Neural progenitor cell (in vitro differentiated cells): ENCODE measurements around the gene RCOR1. TPM values are rescaled to one million over a fixed set of nuclear protein-coding genes. Genes with fewer than 3 reads are reported as not detected.

Experiments
- DNase-seq: peaks from one replicate; pipeline ENCODE4 v3.0.0-alpha.2; 2016; ENCODE audit warnings: low spot score
- H2AFZ ChIP-seq: fragments of 200-600 bp; sonication (generic); replicated peaks from 2 replicates; pipeline ENCODE4 v1.6.1; 2016; ENCODE audit warnings: antibody characterized with exemption
- H3F3A ChIP-seq: fragments of 200-600 bp; sonication (generic); 2 replicates; pipeline ENCODE4 v1.6.1; 2016; ENCODE audit warnings: antibody characterized with exemption, low read depth
- H3K27ac ChIP-seq: fragments of 200-600 bp; sonication (generic); 2 replicates; pipeline ENCODE4 v1.5.1; 2016; ENCODE audit warnings: mild to moderate bottlenecking
- H3K27me3 ChIP-seq: fragments of 200-600 bp; sonication (generic); 2 replicates; pipeline ENCODE4 v1.6.1; 2016; ENCODE audit warnings: mild to moderate bottlenecking, moderate library complexity
- H3K36me3 ChIP-seq: fragments of 200-600 bp; sonication (generic); 2 replicates; pipeline ENCODE4 v1.5.1; 2016
- H3K4me1 ChIP-seq: fragments of 200-600 bp; sonication (generic); 2 replicates; pipeline ENCODE4 v1.6.1; 2016; ENCODE audit warnings: mixed run types
- H3K4me2 ChIP-seq: fragments of 200-600 bp; sonication (generic); 2 replicates; pipeline ENCODE4 v1.6.1; 2016
- H3K4me3 ChIP-seq: fragments of 200-600 bp; sonication (generic); 2 replicates; pipeline ENCODE4 v1.5.1; 2016
- H3K79me2 ChIP-seq: fragments of 200-600 bp; sonication (generic); 2 replicates; pipeline ENCODE4 v1.6.1; 2016; ENCODE audit warnings: low read depth
- H3K9ac ChIP-seq: fragments of 200-600 bp; sonication (generic); 2 replicates; pipeline ENCODE4 v1.6.1; 2016
- H3K9me3 ChIP-seq: fragments of 200-600 bp; sonication (generic); 2 replicates; pipeline ENCODE4 v1.5.1; 2016; ENCODE audit warnings: low read depth
- H4K20me1 ChIP-seq: fragments of 200-600 bp; sonication (generic); 2 replicates; pipeline ENCODE4 v1.6.1; 2016; ENCODE audit warnings: low read depth
- H3K27ac Mint-ChIP-seq: 3 replicates; pipeline ENCODE4 v1.8.0; 2021; ENCODE audit warnings: mixed read lengths
- H3K27me3 Mint-ChIP-seq: 2 replicates; pipeline ENCODE4 v1.8.0; 2022; ENCODE audit warnings: low read depth, mild to moderate bottlenecking, inconsistent platforms, moderate library complexity, mixed read lengths; ENCODE audit not compliant: insufficient read depth
- H3K36me3 Mint-ChIP-seq: 3 replicates; pipeline ENCODE4 v1.8.0; 2021; ENCODE audit warnings: mixed read lengths
- H3K4me1 Mint-ChIP-seq: 3 replicates; pipeline ENCODE4 v1.8.0; 2021; ENCODE audit warnings: mixed read lengths
- H3K4me3 Mint-ChIP-seq: 3 replicates; pipeline ENCODE4 v1.8.0; 2021; ENCODE audit warnings: mild to moderate bottlenecking, moderate library complexity, mixed read lengths
- H3K9me3 Mint-ChIP-seq: 3 replicates; pipeline ENCODE4 v1.8.0; 2020; ENCODE audit warnings: mixed read lengths
- EZH2 ChIP-seq: fragments of 200-600 bp; sonication (generic); IDR thresholded peaks from 2 replicates; pipeline ENCODE4 v1.6.1; 2017; ENCODE audit warnings: antibody characterized with exemption, mild to moderate bottlenecking, moderate library complexity
- EZH2phosphoT487 ChIP-seq: fragments of 200-600 bp; sonication (generic); IDR thresholded peaks from 2 replicates; pipeline ENCODE4 v1.6.1; 2017; ENCODE audit warnings: antibody characterized with exemption
- total RNA-seq: library from RNA; depleted of rRNA; stranded (reverse); fragments of >200 nt; gene quantifications from 2 replicates; pipeline ENCODE4 v1.2.3, GENCODE V29; 2015; ENCODE audit warnings: low replicate concordance
- TF ChIP-seq, protein P1 (sequence below): fragments of 200-600 bp; sonication (generic); IDR thresholded peaks from 2 replicates; pipeline ENCODE4 v1.5.1; 2017; ENCODE audit warnings: antibody characterized with exemption, mild to moderate bottlenecking

Gene RCOR1
- total RNA-seq, 1 donor from 2014 or later = 33.7 TPM

DNA sequence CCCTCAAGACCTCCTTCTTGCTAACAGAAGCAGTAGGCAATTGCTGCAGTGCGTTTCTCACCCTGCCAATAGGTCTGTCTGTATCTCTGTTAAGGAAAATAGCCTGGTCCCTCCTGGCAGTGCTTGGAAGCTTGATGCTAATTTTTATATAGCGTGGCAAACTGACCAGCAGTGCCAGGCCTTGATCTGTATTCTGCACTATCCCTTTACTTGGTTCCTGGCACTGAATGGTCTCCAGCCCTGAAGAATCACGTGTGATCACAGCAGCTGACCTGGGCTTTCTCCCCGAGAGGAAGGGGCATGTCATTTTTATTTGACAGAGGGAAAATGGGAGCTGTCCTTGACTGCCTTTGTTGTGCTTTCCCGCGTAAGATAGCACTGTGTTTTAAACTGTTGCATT lies 136.1 kb downstream of the RCOR1 start:
- no peak overlapping the region for H3K4me2 ChIP-seq
- H3K9me3 ChIP-seq = no peaks in the 10 kb centered on the region
- H3K4me1 Mint-ChIP-seq = peaks cover 2% of the 10 kb centered on the region
- H3K9ac ChIP-seq = no peak overlapping the region
- H3K36me3 Mint-ChIP-seq = peaks cover 37% of the 10 kb centered on the region
- H3K36me3 ChIP-seq = peaks cover 4% of the 10 kb centered on the region
- H3F3A ChIP-seq = no peaks in the 10 kb centered on the region
- no peak overlapping the region for H3K27ac Mint-ChIP-seq
- peaks cover 3% of the 10 kb centered on the region for H3K27me3 Mint-ChIP-seq
- no peak overlapping the region for H2AFZ ChIP-seq
- H3K4me3 Mint-ChIP-seq = no peak overlapping the region
- H3K4me3 ChIP-seq = no peak overlapping the region
- H3K27ac ChIP-seq = no peak overlapping the region
- peaks cover 8% of the 10 kb centered on the region for H4K20me1 ChIP-seq
- no peaks in the 10 kb centered on the region for H3K79me2 ChIP-seq
- H3K27me3 ChIP-seq = no peaks in the 10 kb centered on the region
- DNase-seq = no peak
- TF ChIP-seq EZH2 = no peak
- no peak for TF ChIP-seq EZH2phosphoT487
- TF ChIP-seq, protein P1, sequence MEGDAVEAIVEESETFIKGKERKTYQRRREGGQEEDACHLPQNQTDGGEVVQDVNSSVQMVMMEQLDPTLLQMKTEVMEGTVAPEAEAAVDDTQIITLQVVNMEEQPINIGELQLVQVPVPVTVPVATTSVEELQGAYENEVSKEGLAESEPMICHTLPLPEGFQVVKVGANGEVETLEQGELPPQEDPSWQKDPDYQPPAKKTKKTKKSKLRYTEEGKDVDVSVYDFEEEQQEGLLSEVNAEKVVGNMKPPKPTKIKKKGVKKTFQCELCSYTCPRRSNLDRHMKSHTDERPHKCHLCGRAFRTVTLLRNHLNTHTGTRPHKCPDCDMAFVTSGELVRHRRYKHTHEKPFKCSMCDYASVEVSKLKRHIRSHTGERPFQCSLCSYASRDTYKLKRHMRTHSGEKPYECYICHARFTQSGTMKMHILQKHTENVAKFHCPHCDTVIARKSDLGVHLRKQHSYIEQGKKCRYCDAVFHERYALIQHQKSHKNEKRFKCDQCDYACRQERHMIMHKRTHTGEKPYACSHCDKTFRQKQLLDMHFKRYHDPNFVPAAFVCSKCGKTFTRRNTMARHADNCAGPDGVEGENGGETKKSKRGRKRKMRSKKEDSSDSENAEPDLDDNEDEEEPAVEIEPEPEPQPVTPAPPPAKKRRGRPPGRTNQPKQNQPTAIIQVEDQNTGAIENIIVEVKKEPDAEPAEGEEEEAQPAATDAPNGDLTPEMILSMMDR = no peak
- no peaks in the 10 kb centered on the region for H3K9me3 Mint-ChIP-seq
- H3K4me1 ChIP-seq = no peaks in the 10 kb centered on the region

DNA sequence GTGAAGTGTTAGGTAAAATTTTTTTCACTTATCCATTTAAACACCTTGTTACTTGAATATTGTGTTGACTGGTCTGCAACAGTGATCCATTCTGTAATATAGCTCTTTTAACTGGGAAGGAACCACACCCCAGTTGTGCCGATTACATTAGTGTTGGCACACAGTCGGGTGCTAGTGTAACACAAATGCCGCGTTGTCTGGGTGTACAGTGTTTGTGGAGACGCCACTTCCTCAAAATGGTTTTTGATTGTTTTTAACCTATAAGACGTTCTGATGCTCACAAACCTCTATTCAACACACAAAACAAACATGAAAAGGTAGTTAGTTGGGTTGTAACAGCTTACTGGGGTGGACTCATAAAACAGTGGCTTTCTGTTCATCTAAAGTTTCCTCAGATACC lies 136.8 kb downstream of the RCOR1 start:
- Histone ChIP-seq H3K9ac (no peak overlapping the region), H3K79me2 (no peaks in the 10 kb centered on the region), H3K9me3 (no peaks in the 10 kb centered on the region), H3K4me1 (no peaks in the 10 kb centered on the region), H3K36me3 (no peaks in the 10 kb centered on the region), H3F3A (no peaks in the 10 kb centered on the region), H3K4me2 (no peak overlapping the region), H4K20me1 (peaks cover 8% of the 10 kb centered on the region), H2AFZ (no peak overlapping the region), H3K4me3 (no peak overlapping the region), H3K27ac (no peak overlapping the region), H3K27me3 (no peaks in the 10 kb centered on the region)
- H3K36me3 Mint-ChIP-seq = peaks cover 33% of the 10 kb centered on the region
- H3K4me3 Mint-ChIP-seq = no peak overlapping the region
- no peak for DNase-seq
- no peaks in the 10 kb centered on the region for H3K9me3 Mint-ChIP-seq
- H3K27me3 Mint-ChIP-seq = peaks cover 3% of the 10 kb centered on the region
- H3K4me1 Mint-ChIP-seq = peaks cover 2% of the 10 kb centered on the region
- TF ChIP-seq EZH2phosphoT487 = no peak
- no peak overlapping the region for H3K27ac Mint-ChIP-seq

DNA sequence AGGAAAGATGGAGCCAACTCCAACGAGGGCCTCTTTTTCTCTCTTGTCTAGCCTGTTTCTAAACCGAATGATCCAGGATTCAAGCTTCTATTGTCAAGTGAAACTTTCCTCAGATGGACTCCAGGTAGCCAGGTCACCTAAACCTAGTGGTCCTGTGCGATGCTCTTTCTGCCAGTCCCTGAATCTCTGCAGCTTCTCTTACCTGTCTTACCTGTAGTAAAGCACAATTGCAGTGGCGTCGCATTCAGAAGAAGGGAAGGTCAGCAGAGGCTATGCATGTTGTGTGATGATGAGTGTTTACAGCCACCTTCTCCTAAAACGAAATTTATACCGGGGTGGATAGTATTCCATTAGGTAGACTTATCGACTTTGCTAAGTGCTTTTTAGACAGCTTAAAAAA lies 137.4 kb downstream of the RCOR1 start:
- Mint-ChIP-seq H3K36me3 (peaks cover 29% of the 10 kb centered on the region), H3K9me3 (no peaks in the 10 kb centered on the region), H3K27ac (no peak overlapping the region), H3K27me3 (peaks cover 3% of the 10 kb centered on the region), H3K4me3 (no peak overlapping the region), H3K4me1 (peaks cover 2% of the 10 kb centered on the region)
- H3F3A ChIP-seq = no peaks in the 10 kb centered on the region
- no peak overlapping the region for H3K27ac ChIP-seq
- H3K4me2 ChIP-seq = no peak overlapping the region
- no peak overlapping the region for H3K9ac ChIP-seq
- DNase-seq = no peak
- no peaks in the 10 kb centered on the region for H3K79me2 ChIP-seq
- H3K4me3 ChIP-seq = no peak overlapping the region
- H3K27me3 ChIP-seq = no peaks in the 10 kb centered on the region
- H4K20me1 ChIP-seq = peaks cover 8% of the 10 kb centered on the region
- no peaks in the 10 kb centered on the region for H3K9me3 ChIP-seq
- no peak overlapping the region for H2AFZ ChIP-seq
- H3K36me3 ChIP-seq = no peaks in the 10 kb centered on the region
- no peak for TF ChIP-seq EZH2
- TF ChIP-seq, protein P1 = no peak
- no peak for TF ChIP-seq EZH2phosphoT487
- no peaks in the 10 kb centered on the region for H3K4me1 ChIP-seq

DNA sequence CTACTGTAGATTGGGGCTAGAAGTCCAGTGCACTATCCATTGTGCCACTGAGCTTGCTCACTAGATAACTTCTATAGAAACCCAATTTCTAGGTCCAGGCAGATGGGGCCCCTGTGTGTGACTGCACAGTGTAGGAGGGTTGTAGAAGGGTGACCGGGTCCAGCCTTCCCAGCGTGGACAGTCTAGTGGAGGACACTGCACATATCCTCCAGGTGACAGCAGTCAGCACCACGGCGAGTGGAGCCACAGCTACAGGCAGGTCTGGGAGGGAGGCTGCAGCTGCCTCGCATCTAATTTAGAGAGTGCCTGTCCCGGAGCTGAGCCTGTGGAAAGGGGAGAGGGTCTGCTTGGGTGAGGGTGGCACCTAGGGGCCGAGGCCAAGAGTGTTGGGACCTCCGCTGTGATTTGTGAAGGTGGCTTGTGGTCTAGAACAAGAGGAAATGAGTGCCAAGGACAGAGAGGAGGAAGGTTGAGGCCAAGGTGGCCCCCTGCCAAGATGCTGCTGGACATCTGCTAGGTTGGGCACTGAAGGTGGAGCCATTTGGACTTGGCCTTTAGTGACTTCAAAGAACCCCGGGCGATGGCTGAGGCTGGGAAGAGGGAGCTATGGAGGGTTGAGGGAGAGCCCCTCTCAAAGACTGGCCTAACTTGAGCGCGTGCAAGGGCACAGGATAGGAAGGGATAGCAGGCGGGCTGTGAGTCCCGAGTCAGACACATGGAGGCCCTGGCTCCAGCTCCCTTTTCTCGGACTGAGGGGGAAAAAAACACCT lies 138.8 kb downstream of the RCOR1 start:
- TF ChIP-seq, protein P1 = no peak
- TF ChIP-seq EZH2phosphoT487 (no peak), EZH2 (no peak)
- H3K4me3 Mint-ChIP-seq = no peak overlapping the region
- Histone ChIP-seq H3K4me3 (no peak overlapping the region), H3K27me3 (no peaks in the 10 kb centered on the region), H3F3A (no peaks in the 10 kb centered on the region), H2AFZ (no peak overlapping the region), H3K36me3 (no peaks in the 10 kb centered on the region), H4K20me1 (peaks cover 8% of the 10 kb centered on the region), H3K9me3 (no peaks in the 10 kb centered on the region), H3K27ac (no peak overlapping the region), H3K79me2 (no peaks in the 10 kb centered on the region), H3K9ac (no peak overlapping the region), H3K4me1 (no peaks in the 10 kb centered on the region), H3K4me2 (no peak overlapping the region)
- H3K36me3 Mint-ChIP-seq = peaks cover 25% of the 10 kb centered on the region
- peak overlapping the region; percentile 74 for H3K27ac Mint-ChIP-seq
- peaks cover 2% of the 10 kb centered on the region for H3K4me1 Mint-ChIP-seq
- peaks cover 2% of the 10 kb centered on the region for H3K27me3 Mint-ChIP-seq
- H3K9me3 Mint-ChIP-seq = no peaks in the 10 kb centered on the region
- DNase-seq = no peak
